HG03378 (cell line): Measurements from ENCODE around the gene WDR12.
"Not testable (repeated sequence)": the region's sequence is repeated elsewhere in the genome, so short reads cannot be mapped to it uniquely, and the experiment has no call there.

Source experiments
- ATAC-seq: cut with Tn5 transposase; IDR thresholded peaks from one replicate; pipeline ENCODE4 v1.9.1; 2021; ENCODE audit warnings: mild to moderate bottlenecking, moderate library complexity; ENCODE audit not compliant: unreplicated experiment

WDR12 gene

GRCh38 chr2:202911512-202912341, at the start of gene WDR12, which contains the start of gene CARF:
Gene WDR12 (minus strand): TSS chr2:202911673. CDS start chr2:202911476, 197 bp downstream.
Gene CARF (plus strand): TSS chr2:202912275. CDS start chr2:202941903, 29,628 bp downstream.
- peak; percentile 74 for ATAC-seq

GRCh38 chr2:202960524-202960923, 49.1 kb upstream of the WDR12 start:
- no peak for ATAC-seq

GRCh38 chr2:202950592-202950991, 39.1 kb upstream of the WDR12 start:
- no peak for ATAC-seq

- ATAC-seq: not testable (repeated sequence)
Observed at GRCh38 chr2:202949333-202949732, 37.9 kb upstream of the WDR12 start.

GRCh38 chr2:202945497-202945896, 34.0 kb upstream of the WDR12 start:
- no peak for ATAC-seq

GRCh38 chr2:202944816-202945215, 33.3 kb upstream of the WDR12 start:
- ATAC-seq: no peak

GRCh38 chr2:202944408-202944807, 32.9 kb upstream of the WDR12 start:
- no peak for ATAC-seq

GRCh38 chr2:202941771-202942170, 30.3 kb upstream of the WDR12 start:
- no peak for ATAC-seq

- ATAC-seq: no peak
Observed at GRCh38 chr2:202938960-202939359, 27.5 kb upstream of the WDR12 start.

- ATAC-seq: no peak
Observed at GRCh38 chr2:202934456-202934855, 23.0 kb upstream of the WDR12 start.

GRCh38 chr2:202933958-202934357, 22.5 kb upstream of the WDR12 start:
- ATAC-seq: no peak

- no peak for ATAC-seq
Observed at GRCh38 chr2:202933139-202933510, 21.7 kb upstream of the WDR12 start.

- no peak for ATAC-seq
Observed at GRCh38 chr2:202932425-202933138, 21.1 kb upstream of the WDR12 start.

- ATAC-seq: no peak
Observed at GRCh38 chr2:202918860-202919259, 7.4 kb upstream of the WDR12 start.

GRCh38 chr2:202912342-202913201, 1.1 kb upstream of the WDR12 start:
- ATAC-seq: peak; percentile 39

GRCh38 chr2:202911203-202911511, 316 bp downstream of the WDR12 start:
- no peak for ATAC-seq

- no peak for ATAC-seq
Observed at GRCh38 chr2:202910698-202911097, 775 bp downstream of the WDR12 start.

GRCh38 chr2:202910250-202910649, 1.2 kb downstream of the WDR12 start:
- not testable (repeated sequence) for ATAC-seq

- no peak for ATAC-seq
Observed at GRCh38 chr2:202909394-202910192, 1.9 kb downstream of the WDR12 start.

- ATAC-seq: no peak
Observed at GRCh38 chr2:202908186-202908585, 3.3 kb downstream of the WDR12 start.
